HG02642 (cell line): Measurements from ENCODE around the gene POLR2F.

ENCODE experiments used
- ATAC-seq: cut with Tn5 transposase; IDR thresholded peaks from one replicate; pipeline ENCODE4 v1.9.1; 2021; ENCODE audit warnings: mild to moderate bottlenecking; ENCODE audit not compliant: unreplicated experiment, poor library complexity

The POLR2F gene

GRCh38 chr22:37953437-37954179 lies at the start of gene POLR2F, which contains the start of gene C22orf23:
Gene POLR2F (plus strand): TSS chr22:37953699. CDS start chr22:37953788, 89 bp downstream.
Gene C22orf23 (minus strand): TSS chr22:37953601. CDS start chr22:37953149, 452 bp downstream.
- ATAC-seq: peak; percentile 88

GRCh38 chr22:37904572-37905533 lies 48.6 kb upstream of the POLR2F start:
- no peak for ATAC-seq

DNA sequence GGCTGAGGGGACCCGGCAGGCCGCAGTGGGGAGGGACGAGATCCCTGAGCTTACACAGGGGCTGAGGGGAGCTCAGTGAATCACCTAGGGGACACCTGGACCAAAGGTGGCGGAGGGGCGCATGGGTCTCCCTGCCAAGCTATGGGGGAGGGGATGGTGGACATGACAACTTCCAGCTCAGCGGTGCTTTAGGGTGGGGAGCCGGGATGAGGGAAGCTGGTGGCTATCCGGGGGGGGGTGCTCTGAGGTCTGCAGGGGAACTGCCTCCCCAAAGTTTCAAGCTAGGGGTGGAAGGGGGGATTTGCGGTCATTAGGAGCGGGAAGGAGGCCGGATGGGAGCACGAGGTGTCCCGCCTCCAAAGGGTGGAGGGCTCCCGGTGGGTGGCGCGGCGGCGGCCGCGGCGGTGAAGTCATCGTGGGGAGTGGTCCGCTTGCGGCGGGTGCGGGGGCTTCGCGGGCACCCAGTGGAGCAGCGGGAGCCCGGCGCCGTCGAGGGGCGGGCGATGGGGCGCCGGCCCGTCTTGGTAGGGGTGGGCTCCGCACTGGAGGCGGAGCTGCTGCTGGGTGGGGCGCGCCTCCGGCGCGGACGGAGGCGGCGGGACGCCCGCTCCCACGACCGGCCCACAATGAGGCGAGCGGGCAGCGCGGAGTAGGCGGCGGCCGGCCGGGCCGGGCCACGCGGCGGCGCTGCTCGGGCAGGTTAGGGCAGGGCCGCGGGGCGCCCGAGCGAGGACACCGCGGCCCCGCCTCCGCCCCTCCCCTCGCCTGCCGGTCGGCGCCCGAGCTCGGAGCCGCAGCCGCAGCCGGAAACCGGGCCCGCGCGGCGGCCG lies 47.8 kb upstream of the POLR2F start, which contains the start of gene MICALL1:
TSS of gene MICALL1 (plus strand) at position 764 of the 830 bp plus-strand sequence. CDS start 126 bp downstream, outside the sequence.
- peak; percentile 89 for ATAC-seq

GRCh38 chr22:37906364-37907008 lies 47.0 kb upstream of the POLR2F start:
- peak; percentile 41 for ATAC-seq

GRCh38 chr22:37907036-37907954 lies 46.2 kb upstream of the POLR2F start:
- ATAC-seq: no peak

DNA sequence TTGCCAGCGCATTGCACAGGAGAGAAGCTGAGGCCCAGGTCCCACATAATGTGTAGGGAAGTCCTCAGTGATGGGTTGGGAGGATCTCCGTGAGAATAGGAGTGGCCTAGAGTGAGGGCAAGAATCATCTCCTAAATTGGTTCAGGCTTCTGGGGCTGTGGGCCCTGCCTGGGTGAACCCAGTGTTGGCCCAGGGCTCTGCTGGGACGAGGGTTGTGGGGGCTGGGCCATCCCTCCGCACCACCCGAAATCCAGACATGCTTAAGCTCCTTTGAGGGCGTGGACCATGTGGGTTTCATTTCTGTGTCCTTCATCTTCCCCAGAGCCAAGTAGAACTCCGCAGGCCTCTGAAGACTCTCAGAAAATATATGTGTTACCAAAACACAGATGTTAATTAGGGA lies 43.7 kb upstream of the POLR2F start:
- no peak for ATAC-seq

DNA sequence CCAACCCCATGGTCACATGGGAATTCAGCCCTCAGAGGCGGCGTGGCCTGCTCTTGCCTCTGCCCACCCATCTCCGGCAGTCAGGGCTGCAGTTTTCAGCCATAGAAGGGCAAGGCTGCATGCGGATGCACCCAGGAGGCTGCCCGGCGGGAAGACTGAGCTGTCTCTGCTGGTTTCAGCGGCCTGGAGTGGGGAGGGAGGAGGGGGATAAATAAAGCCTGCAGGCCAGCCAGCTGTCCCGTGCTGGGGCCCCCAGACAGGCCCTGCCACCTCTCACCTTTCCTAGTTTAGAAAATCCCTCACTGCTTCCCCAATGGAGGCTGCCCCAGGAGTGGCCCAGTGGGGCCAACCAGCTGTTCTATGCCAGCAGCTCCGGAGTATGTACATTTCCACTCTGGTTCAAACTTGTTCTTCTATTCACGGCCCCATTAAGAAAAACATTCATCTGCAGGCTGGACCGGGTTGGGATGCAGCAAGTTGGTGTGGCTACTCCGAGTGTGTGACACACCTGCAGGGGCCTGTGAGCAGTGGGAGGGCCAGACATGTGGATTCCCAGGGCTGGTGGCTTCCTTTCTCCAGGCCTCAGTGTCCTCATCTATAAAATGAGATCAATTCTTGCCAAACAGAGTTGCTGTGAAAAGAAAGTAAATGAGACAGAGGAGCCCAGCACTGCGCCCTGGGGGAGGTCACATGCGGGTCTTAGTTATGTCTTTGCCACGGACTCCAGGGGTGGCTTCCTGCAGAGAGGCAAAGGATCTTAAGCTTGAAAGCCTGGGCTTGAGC lies 42.4 kb upstream of the POLR2F start:
- no peak for ATAC-seq

- ATAC-seq: no peak
Measured at GRCh38 chr22:37911697-37912096, 41.8 kb upstream of the POLR2F start.

DNA sequence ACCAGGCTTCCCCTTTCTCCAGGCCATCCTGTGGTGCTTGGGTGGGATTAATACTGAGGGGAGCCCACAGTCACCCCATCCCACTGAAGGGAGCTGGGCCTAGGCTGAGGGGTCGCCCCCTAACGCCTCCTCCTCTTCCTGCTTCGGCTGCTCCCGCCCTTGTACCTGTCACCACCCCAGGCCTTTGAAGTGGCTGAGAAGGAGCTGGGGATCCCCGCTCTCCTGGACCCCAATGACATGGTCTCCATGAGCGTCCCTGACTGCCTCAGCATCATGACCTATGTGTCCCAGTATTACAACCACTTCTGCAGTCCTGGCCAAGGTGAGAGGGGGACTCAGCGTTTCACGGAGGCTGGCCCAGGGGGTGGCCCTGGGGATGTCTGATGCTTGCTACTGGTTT lies 41.3 kb upstream of the POLR2F start:
- no peak for ATAC-seq

DNA sequence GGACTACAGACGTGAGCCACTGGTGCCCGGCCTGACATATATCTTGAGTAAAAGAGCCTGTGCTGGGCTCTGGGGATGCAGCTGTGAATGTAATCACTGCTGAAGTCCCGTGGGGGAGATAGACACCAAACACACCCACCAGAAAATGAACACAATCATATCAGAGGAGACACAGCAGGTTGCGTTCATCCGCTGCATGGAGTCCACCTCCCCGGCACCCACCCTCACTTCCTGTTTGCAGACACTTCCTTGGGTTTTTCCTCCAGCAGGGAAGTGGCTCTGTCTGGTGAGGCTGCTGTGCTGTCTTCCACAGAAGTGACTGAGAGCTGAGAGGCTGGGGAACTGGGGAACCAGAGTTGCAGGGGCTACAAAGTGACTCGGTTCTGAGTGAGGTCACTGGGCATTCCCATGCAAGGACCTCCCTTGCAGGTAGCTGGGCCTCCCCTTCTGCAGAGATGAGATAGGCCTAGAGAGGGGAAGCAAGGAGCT lies 40.2 kb upstream of the POLR2F start:
- no peak for ATAC-seq

GRCh38 chr22:37916311-37916710 lies 37.2 kb upstream of the POLR2F start:
- ATAC-seq: no peak

DNA sequence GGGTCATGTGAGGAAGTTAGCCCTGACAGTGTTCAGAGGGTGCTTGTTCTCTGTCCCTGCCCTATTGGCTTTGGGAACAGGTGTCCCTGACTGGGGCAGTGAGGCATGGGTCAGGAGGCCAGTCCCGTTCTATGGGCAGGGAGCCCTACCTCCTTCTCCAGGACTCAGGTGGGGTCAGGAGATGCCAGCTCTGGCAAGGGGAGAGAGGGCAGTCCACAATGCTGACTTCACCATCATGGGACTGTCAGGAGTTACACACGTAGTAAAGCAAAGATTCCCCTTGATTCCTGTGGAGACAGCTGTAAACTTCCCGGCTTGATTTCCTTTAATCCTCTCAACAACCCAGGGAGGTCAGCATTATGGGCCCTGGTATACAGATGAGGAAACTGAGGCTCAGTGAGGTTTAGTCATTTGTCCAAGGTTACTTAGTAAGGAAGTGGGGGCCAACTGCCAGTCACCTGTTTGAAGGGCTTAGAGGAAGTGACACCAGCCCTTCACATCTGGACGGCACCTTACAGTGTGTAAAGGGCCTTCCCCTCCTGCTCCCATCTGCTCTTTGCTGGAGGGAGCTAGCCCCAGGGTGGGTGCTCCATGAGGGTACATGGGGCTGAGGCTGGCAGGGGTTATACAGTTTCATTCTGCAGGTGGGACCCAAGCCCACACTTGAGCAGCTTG lies 35.5 kb upstream of the POLR2F start:
- ATAC-seq: no peak

- no peak for ATAC-seq
Measured at GRCh38 chr22:37918580-37919270, 34.8 kb upstream of the POLR2F start.

DNA sequence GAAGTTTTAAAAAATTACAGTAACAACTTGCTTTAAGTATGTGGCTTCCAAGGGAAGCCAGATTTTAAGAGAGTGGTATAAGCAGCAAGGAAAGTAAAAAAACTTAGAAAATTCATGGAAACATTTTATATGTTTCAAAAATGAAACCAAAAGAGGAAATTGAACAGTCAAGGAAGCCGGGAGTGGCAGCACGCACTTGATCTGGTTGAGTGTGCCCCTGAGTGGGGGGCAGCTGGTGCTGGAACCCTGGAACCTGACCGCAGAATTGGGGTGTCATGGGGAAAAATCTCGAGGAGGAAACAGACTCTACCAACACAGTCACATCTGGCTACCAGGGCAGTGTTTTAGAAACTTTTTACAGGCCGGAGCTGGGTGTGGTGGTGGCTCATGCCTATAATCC lies 33.4 kb upstream of the POLR2F start:
- no peak for ATAC-seq

DNA sequence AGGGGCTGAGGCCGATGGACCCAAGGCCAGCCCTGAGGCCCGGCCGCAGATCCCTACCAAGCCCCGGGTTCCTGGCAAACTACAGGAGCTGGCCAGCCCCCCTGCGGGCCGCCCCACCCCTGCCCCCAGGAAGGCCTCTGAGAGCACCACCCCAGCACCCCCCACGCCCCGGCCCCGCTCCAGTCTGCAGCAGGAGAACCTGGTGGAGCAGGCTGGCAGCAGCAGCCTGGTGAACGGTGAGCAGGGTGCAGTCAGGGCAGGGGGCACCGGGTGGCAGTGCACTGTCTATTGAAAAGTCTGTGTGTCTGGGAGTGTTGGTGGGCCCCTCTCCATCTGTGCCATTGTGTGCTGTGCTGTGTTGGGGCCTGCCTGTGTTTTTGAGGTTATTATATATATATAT lies 31.3 kb upstream of the POLR2F start:
- no peak for ATAC-seq

GRCh38 chr22:37923927-37924326 lies 29.6 kb upstream of the POLR2F start:
- ATAC-seq: no peak
